Heart left ventricle (tissue), 13 donors: ENCODE results near the gene SRPK2.

Experiments
- POLR2A ChIP-seq, 2 donors: fragments of 450-650 bp; IDR thresholded peaks; one replicate each; pipeline ENCODE4 v1.6.1; 2017; ENCODE audit warnings: antibody characterized with exemption in 2 of 2, mild to moderate bottlenecking in 2 of 2, moderate library complexity in 2 of 2
- TF ChIP-seq, protein P1 (sequence below), 12 donors: fragments of 200-600 bp; sonication (generic) in 4 of 12; IDR thresholded peaks; one replicate each; pipeline versions ENCODE4 v1.5.0 to v1.8.0; 2018 to 2022; ENCODE audit warnings: antibody characterized with exemption in 12 of 12, mild to moderate bottlenecking in 5 of 12
- donor health status: ischemic (EF 13 %, LVEDD 7.1; RV severe dilation, severe dysfunction).
- donor health status: DM: no; HTN: yes; CAD: no.
- donor health status: DM: no; HTN: no; CAD: no.
- donor health status: ischemic (EF 25% LVEDD 6.9; RV normal size, moderate dysfunction).
- donor health status: ischemic (EF 25% LVEDD 5.7; RV mildly dilated, moderate dysfunction).
- donor health status: ischemic (EF 35%, LVEDD 5.7; RV mildly dilated, moderate dysfunction).
- donor health status: nonischemic (EF 11% LVEDD 7.7; RV severe dilation, severe dysfunction).
- donor health status: DM: yes; HTN: yes; CAD: no.
- donor health status: PGD.
- donor health status: ischemic (EF 29% LVEDD 5.4; RV normal size, mild dysfunction).
- donor health status: nonischemic (EF 23%, LVEDD 6.1; RV moderate dilation, normal function).

DNA sequence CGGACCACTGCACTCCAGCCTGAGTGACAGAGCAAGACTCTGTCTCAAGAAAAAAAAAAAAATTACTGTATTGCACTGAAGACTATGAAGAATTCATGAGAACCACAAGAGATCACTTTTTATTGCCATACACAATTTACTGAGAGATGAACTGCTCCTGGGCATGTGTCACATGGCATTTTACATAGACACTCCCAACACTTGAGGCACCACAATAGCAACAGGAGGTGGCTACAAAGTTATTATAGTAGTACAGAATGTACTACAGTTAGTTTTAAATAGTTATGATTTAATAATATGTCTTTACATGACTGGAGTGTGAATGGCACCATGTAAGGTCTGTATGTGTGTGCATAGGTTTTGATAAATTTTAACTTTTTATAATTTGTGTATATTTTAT lies 304.1 kb downstream of the SRPK2 start:
- no peak for TF ChIP-seq POLR2A (IDR thresholded peaks at IDR 0.05)
- TF ChIP-seq, protein P1, sequence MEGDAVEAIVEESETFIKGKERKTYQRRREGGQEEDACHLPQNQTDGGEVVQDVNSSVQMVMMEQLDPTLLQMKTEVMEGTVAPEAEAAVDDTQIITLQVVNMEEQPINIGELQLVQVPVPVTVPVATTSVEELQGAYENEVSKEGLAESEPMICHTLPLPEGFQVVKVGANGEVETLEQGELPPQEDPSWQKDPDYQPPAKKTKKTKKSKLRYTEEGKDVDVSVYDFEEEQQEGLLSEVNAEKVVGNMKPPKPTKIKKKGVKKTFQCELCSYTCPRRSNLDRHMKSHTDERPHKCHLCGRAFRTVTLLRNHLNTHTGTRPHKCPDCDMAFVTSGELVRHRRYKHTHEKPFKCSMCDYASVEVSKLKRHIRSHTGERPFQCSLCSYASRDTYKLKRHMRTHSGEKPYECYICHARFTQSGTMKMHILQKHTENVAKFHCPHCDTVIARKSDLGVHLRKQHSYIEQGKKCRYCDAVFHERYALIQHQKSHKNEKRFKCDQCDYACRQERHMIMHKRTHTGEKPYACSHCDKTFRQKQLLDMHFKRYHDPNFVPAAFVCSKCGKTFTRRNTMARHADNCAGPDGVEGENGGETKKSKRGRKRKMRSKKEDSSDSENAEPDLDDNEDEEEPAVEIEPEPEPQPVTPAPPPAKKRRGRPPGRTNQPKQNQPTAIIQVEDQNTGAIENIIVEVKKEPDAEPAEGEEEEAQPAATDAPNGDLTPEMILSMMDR (IDR thresholded peaks at IDR 0.05): no peak
